ENCODE results near the gene VTN.

Gene VTN

GRCh38 chr17:28320215-28321061, 49.7 kb downstream of the VTN start:
- Histone ChIP-seq H3K4me1 (ENCODE audit: insufficient read depth, low read length) (peaks cover 44% of the 10 kb centered on the region), H3K27ac (ENCODE audit: low read length) (peak overlapping the region; percentile 70), H3K9ac (ENCODE audit: low read depth, low read length) (peak overlapping the region; percentile 68), H4K20me1 (ENCODE audit: insufficient read depth, low read length) (peaks cover 24% of the 10 kb centered on the region; the same call in 1 of the 2 replicates), H3K36me3 (ENCODE audit: insufficient read depth, low read length) (peaks cover 29% of the 10 kb centered on the region), H2AFZ (ENCODE audit: low read depth, low read length) (no peak overlapping the region), H3K79me2 (ENCODE audit: insufficient read depth, low read length) (peaks cover 68% of the 10 kb centered on the region), H3K9me3 (ENCODE audit: insufficient read depth, low read length, severe bottlenecking) (no peaks in the 10 kb centered on the region), H3K4me2 (ENCODE audit: insufficient read depth, low read length) (peak overlapping the region; percentile 77), H3K27me3 (ENCODE audit: insufficient read depth, low read length, poor library complexity) (no peaks in the 10 kb centered on the region), H3K4me3 (ENCODE audit: low read depth in 1 of 2, low read length in 2 of 2) (peak overlapping the region; percentile 65 to 67; a peak in 3 of 4 replicates)
- ATAC-seq (ENCODE audit: insufficient read depth, low read depth) (no peak), DNase-seq (no peak)
- TF ChIP-seq, protein P1, sequence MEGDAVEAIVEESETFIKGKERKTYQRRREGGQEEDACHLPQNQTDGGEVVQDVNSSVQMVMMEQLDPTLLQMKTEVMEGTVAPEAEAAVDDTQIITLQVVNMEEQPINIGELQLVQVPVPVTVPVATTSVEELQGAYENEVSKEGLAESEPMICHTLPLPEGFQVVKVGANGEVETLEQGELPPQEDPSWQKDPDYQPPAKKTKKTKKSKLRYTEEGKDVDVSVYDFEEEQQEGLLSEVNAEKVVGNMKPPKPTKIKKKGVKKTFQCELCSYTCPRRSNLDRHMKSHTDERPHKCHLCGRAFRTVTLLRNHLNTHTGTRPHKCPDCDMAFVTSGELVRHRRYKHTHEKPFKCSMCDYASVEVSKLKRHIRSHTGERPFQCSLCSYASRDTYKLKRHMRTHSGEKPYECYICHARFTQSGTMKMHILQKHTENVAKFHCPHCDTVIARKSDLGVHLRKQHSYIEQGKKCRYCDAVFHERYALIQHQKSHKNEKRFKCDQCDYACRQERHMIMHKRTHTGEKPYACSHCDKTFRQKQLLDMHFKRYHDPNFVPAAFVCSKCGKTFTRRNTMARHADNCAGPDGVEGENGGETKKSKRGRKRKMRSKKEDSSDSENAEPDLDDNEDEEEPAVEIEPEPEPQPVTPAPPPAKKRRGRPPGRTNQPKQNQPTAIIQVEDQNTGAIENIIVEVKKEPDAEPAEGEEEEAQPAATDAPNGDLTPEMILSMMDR (IDR thresholded peaks at IDR 0.05; ENCODE audit: borderline replicate concordance, extremely low read depth, low read length, poor library complexity, severe bottlenecking), result no peak
- TF ChIP-seq EZH2 (IDR thresholded peaks at IDR 0.05; ENCODE audit: borderline replicate concordance, low read depth, low read length, severe bottlenecking), result no peak

GRCh38 chr17:28319598-28319935, 50.5 kb downstream of the VTN start:
- no peaks in the 10 kb centered on the region for H3K27me3 ChIP-seq (ENCODE audit: insufficient read depth, low read length, poor library complexity)
- no peak for ATAC-seq (ENCODE audit: insufficient read depth, low read depth)
- no peak for DNase-seq
- H3K4me1 ChIP-seq (ENCODE audit: insufficient read depth, low read length), result peaks cover 44% of the 10 kb centered on the region
- H3K79me2 ChIP-seq (ENCODE audit: insufficient read depth, low read length), result peaks cover 60% of the 10 kb centered on the region
- TF ChIP-seq, protein P1 (IDR thresholded peaks at IDR 0.05; ENCODE audit: borderline replicate concordance, extremely low read depth, low read length, poor library complexity, severe bottlenecking), result no peak
- no peak for TF ChIP-seq EZH2 (IDR thresholded peaks at IDR 0.05; ENCODE audit: borderline replicate concordance, low read depth, low read length, severe bottlenecking)
- H3K4me3 ChIP-seq (ENCODE audit: low read depth in 1 of 2, low read length in 2 of 2), result peak overlapping the region; percentile 65 to 67
- peaks cover 21% of the 10 kb centered on the region for H3K36me3 ChIP-seq (ENCODE audit: insufficient read depth, low read length)
- H3K4me2 ChIP-seq (ENCODE audit: insufficient read depth, low read length), result peak overlapping the region; percentile 77
- peak overlapping the region; percentile 82 for H2AFZ ChIP-seq (ENCODE audit: low read depth, low read length)
- H3K27ac ChIP-seq (ENCODE audit: low read length), result peak overlapping the region; percentile 70
- peak overlapping the region; percentile 68 for H3K9ac ChIP-seq (ENCODE audit: low read depth, low read length)
- no peaks in the 10 kb centered on the region for H3K9me3 ChIP-seq (ENCODE audit: insufficient read depth, low read length, severe bottlenecking)
- H4K20me1 ChIP-seq (ENCODE audit: insufficient read depth, low read length), result peaks cover 16% of the 10 kb centered on the region; the same call in 1 of the 2 replicates

DNA sequence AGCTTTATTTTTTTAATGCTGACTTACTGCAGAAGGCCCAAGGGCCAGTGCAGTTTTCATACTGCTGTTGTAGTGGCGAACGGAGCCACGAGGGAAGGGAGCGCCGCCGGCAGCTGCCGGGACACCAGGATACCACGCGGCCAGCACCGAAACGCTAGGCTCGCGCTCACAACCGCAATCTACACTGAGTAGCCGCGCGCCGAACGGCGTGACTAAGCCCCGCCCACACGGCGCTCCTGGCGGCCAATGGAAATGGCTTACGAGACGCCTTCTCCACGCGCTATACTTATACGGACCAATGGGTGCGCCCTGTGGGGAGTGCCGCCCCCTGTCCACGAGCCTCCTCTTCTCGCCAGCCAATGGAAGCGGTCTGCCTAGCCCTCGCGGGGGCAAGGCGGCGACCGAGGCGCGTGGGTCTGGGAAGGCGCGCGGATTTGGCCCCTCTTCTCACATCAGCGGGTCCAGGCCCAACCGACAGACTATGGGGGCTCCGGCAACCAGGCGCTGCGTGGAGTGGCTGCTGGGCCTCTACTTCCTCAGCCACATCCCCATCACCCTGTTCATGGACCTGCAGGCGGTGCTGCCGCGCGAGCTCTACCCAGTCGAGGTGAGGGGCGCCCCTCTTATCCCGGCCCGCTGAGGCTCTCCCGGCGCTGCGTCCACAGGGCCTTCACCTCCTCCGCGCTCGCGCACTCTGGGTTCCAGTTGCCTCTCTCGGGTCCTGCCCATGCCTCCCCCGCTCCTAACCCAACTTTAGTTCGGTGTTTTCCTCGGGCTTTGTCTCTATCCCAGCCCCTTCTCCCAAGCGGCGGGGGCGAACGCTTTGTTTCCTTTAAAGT, 51.1 kb downstream of the VTN start, which contains the start of gene TMEM97:
TSS of gene TMEM97 (plus strand) at position 442 of the 839 bp plus-strand sequence. CDS start at position 482, 40 bp downstream.
- Histone ChIP-seq H3K4me1 (ENCODE audit: insufficient read depth, low read length) (peaks cover 44% of the 10 kb centered on the region), H2AFZ (ENCODE audit: low read depth, low read length) (peak within 1 kb of the TSS; percentile 82), H3K36me3 (ENCODE audit: insufficient read depth, low read length) (peaks cover 20% of the 10 kb centered on the region), H3K27me3 (ENCODE audit: insufficient read depth, low read length, poor library complexity) (peaks cover under 1% of the 10 kb centered on the region), H3K27ac (ENCODE audit: low read length) (peak within 1 kb of the TSS; percentile 77), H3K4me3 (ENCODE audit: low read depth in 1 of 2, low read length in 2 of 2) (peak within 1 kb of the TSS; percentile 65 to 67), H3K79me2 (ENCODE audit: insufficient read depth, low read length) (peaks cover 54% of the 10 kb centered on the region), H3K9me3 (ENCODE audit: insufficient read depth, low read length, severe bottlenecking) (no peaks in the 10 kb centered on the region), H3K4me2 (ENCODE audit: insufficient read depth, low read length) (peak within 1 kb of the TSS; percentile 77), H3K9ac (ENCODE audit: low read depth, low read length) (peak within 1 kb of the TSS; percentile 68), H4K20me1 (ENCODE audit: insufficient read depth, low read length) (peaks cover 14% of the 10 kb centered on the region; the same call in 1 of the 2 replicates)
- DNase-seq (peak; percentile 97), ATAC-seq (ENCODE audit: insufficient read depth, low read depth) (peak; percentile 98)
- TF ChIP-seq, protein P1 (IDR thresholded peaks at IDR 0.05; ENCODE audit: borderline replicate concordance, extremely low read depth, low read length, poor library complexity, severe bottlenecking), result peak; percentile 39
- TF ChIP-seq EZH2 (IDR thresholded peaks at IDR 0.05; ENCODE audit: borderline replicate concordance, low read depth, low read length, severe bottlenecking), result no peak

All from DND-41 (cell line).